Activated CD4-positive, alpha-beta memory T cell treated with anti-CD3 and anti-CD28 coated beads for 36 hours (primary cell): ENCODE measurements around the gene TFAP2A. TPM values are rescaled to one million over a fixed set of nuclear protein-coding genes. Genes with fewer than 3 reads are reported as not detected.

ENCODE experiments used
- CTCF ChIA-PET: fragments of 350-600 bp; sonication (Branson Sonifier 250); formaldehyde crosslinking; loops from one replicate; lab custom pipeline; 2021; ENCODE audit warnings: antibody characterized with exemption, inconsistent platforms; lab: Charles Lee
- POLR2A ChIA-PET: fragments of 350-600 bp; sonication (Branson Sonifier 250); formaldehyde crosslinking; loops from one replicate; lab custom pipeline; 2021; ENCODE audit warnings: antibody characterized with exemption; lab: Charles Lee
- DNase-seq: peaks from one replicate; pipeline ENCODE4 v3.0.0-alpha.2; 2020
- H3K27ac Mint-ChIP-seq: one replicate; pipeline ENCODE4 v1.8.0; 2021; ENCODE audit warnings: mixed read lengths
- H3K27me3 Mint-ChIP-seq: one replicate; pipeline ENCODE4 v1.8.0; 2021; ENCODE audit warnings: mixed read lengths
- H3K36me3 Mint-ChIP-seq: one replicate; pipeline ENCODE4 v1.8.0; 2021; ENCODE audit warnings: mixed read lengths
- H3K4me1 Mint-ChIP-seq: one replicate; pipeline ENCODE4 v1.8.0; 2021; ENCODE audit warnings: low read depth, mixed read lengths
- H3K4me3 Mint-ChIP-seq: one replicate; pipeline ENCODE4 v1.8.0; 2021; ENCODE audit warnings: mild to moderate bottlenecking, mixed read lengths
- H3K9me3 Mint-ChIP-seq: one replicate; pipeline ENCODE4 v1.8.0; 2021; ENCODE audit warnings: mixed read lengths
- intact Hi-C: fragments of 100-400 bp; cut with micrococcal nuclease; formaldehyde crosslinking; loops from one replicate; pipeline ENCODE4 v1.15.1; 2023
- total RNA-seq, 2 experiments: library from RNA; stranded (reverse); gene quantifications; one replicate each; pipeline ENCODE4 v1.2.3, GENCODE V29; 2021

The TFAP2A gene
- total RNA-seq, 2 experiments from 2014 or later = 0.21 TPM; not detected in 1

- Mint-ChIP-seq H3K27me3 (peaks cover 65% of the 10 kb centered on the region), H3K9me3 (peaks cover 4% of the 10 kb centered on the region), H3K36me3 (peaks cover 12% of the 10 kb centered on the region), H3K4me3 (no peak overlapping the region), H3K4me1 (peaks cover 8% of the 10 kb centered on the region), H3K27ac (no peak overlapping the region)
- intact Hi-C loops = loop anchor here (2.0 kb wide), 1 partner anchor 33 kb away; no protein-coding TSS in a partner anchor
- POLR2A ChIA-PET = no interaction called here
- no peak for DNase-seq
- CTCF ChIA-PET = interaction anchor here (1.0 kb wide), 1 partner anchor 32 kb away, joined by 5 read pairs; the partner anchor contains the start of gene TFAP2A
Observed at GRCh38 chr6:10383331-10384090, 31.4 kb downstream of the TFAP2A start.

GRCh38 chr6:10382728-10383330, 32.0 kb downstream of the TFAP2A start:
- CTCF ChIA-PET = interaction anchor here (1.0 kb wide), 1 partner anchor 32 kb away, joined by 5 read pairs; the partner anchor contains the start of gene TFAP2A
- Mint-ChIP-seq H3K9me3 (peaks cover 4% of the 10 kb centered on the region), H3K27ac (no peak overlapping the region), H3K4me1 (peaks cover 8% of the 10 kb centered on the region), H3K4me3 (no peak overlapping the region), H3K36me3 (peaks cover 10% of the 10 kb centered on the region), H3K27me3 (peaks cover 66% of the 10 kb centered on the region)
- intact Hi-C loops = no loop called here
- POLR2A ChIA-PET = no interaction called here
- DNase-seq = no peak

- CTCF ChIA-PET = interaction anchor here (1.0 kb wide), 1 partner anchor 33 kb away, joined by 5 read pairs; the partner anchor contains the start of gene TFAP2A
- POLR2A ChIA-PET = no interaction called here
- Mint-ChIP-seq H3K9me3 (peaks cover 4% of the 10 kb centered on the region), H3K4me3 (no peak overlapping the region), H3K27me3 (peaks cover 67% of the 10 kb centered on the region), H3K36me3 (peaks cover 10% of the 10 kb centered on the region), H3K27ac (no peak overlapping the region), H3K4me1 (peaks cover 8% of the 10 kb centered on the region)
- intact Hi-C loops = no loop called here
- no peak for DNase-seq
Observed at GRCh38 chr6:10382322-10382721, 32.6 kb downstream of the TFAP2A start.

- H3K9me3 Mint-ChIP-seq = peaks cover 4% of the 10 kb centered on the region
- H3K4me3 Mint-ChIP-seq = no peak overlapping the region
- DNase-seq = no peak
- peaks cover 65% of the 10 kb centered on the region for H3K27me3 Mint-ChIP-seq
- H3K27ac Mint-ChIP-seq = no peak overlapping the region
- CTCF ChIA-PET = no interaction called here
- H3K36me3 Mint-ChIP-seq = peaks cover 10% of the 10 kb centered on the region
- POLR2A ChIA-PET = no interaction called here
- intact Hi-C loops = no loop called here
- peaks cover 8% of the 10 kb centered on the region for H3K4me1 Mint-ChIP-seq
Observed at GRCh38 chr6:10381830-10382208, 33.1 kb downstream of the TFAP2A start.

- peaks cover 10% of the 10 kb centered on the region for H3K36me3 Mint-ChIP-seq
- POLR2A ChIA-PET = no interaction called here
- intact Hi-C loops = no loop called here
Observed at GRCh38 chr6:10381133-10381829, 33.6 kb downstream of the TFAP2A start.

GRCh38 chr6:10375391-10375969, 39.4 kb downstream of the TFAP2A start:
- H3K4me3 Mint-ChIP-seq = no peak overlapping the region
- no peaks in the 10 kb centered on the region for H3K4me1 Mint-ChIP-seq
- DNase-seq = no peak
- H3K9me3 Mint-ChIP-seq = no peaks in the 10 kb centered on the region
- H3K36me3 Mint-ChIP-seq = no peaks in the 10 kb centered on the region
- H3K27ac Mint-ChIP-seq = no peak overlapping the region
- ChIA-PET CTCF (no interaction called here), POLR2A (no interaction called here)
- intact Hi-C loops = no loop called here
- peaks cover 15% of the 10 kb centered on the region for H3K27me3 Mint-ChIP-seq

More at GRCh38 chr6:10381133-10381829, 33.6 kb downstream of the TFAP2A start:
- Mint-ChIP-seq H3K4me3 (no peak overlapping the region), H3K27ac (no peak overlapping the region), H3K9me3 (peaks cover 4% of the 10 kb centered on the region), H3K4me1 (peaks cover 8% of the 10 kb centered on the region), H3K27me3 (peaks cover 60% of the 10 kb centered on the region)
- CTCF ChIA-PET = interaction anchor here (0.6 kb wide), 1 partner anchor 49 kb away, joined by 3 read pairs; no protein-coding TSS in a partner anchor
- peak; percentile 18 for DNase-seq

GRCh38 chr6:10373642-10374359, 41.1 kb downstream of the TFAP2A start:
- intact Hi-C loops = no loop called here
- no peaks in the 10 kb centered on the region for H3K4me1 Mint-ChIP-seq
- no peak overlapping the region for H3K27ac Mint-ChIP-seq
- no peaks in the 10 kb centered on the region for H3K9me3 Mint-ChIP-seq
- ChIA-PET CTCF (no interaction called here), POLR2A (no interaction called here)
- no peak overlapping the region for H3K4me3 Mint-ChIP-seq
- H3K27me3 Mint-ChIP-seq = peaks cover 14% of the 10 kb centered on the region
- no peaks in the 10 kb centered on the region for H3K36me3 Mint-ChIP-seq
- DNase-seq = no peak

- ChIA-PET CTCF (no interaction called here), POLR2A (no interaction called here)
- H3K27me3 Mint-ChIP-seq = peaks cover 2% of the 10 kb centered on the region
- H3K9me3 Mint-ChIP-seq = no peaks in the 10 kb centered on the region
- no peaks in the 10 kb centered on the region for H3K4me1 Mint-ChIP-seq
- H3K27ac Mint-ChIP-seq = no peak overlapping the region
- H3K4me3 Mint-ChIP-seq = no peak overlapping the region
- intact Hi-C loops = no loop called here
- H3K36me3 Mint-ChIP-seq = no peaks in the 10 kb centered on the region
- DNase-seq = no peak
Observed at GRCh38 chr6:10369896-10370295, 45.0 kb downstream of the TFAP2A start.

GRCh38 chr6:10368861-10369260, 46.0 kb downstream of the TFAP2A start:
- ChIA-PET POLR2A (no interaction called here), CTCF (no interaction called here)
- H3K4me3 Mint-ChIP-seq = no peak overlapping the region
- DNase-seq = no peak
- H3K27me3 Mint-ChIP-seq = peaks cover 4% of the 10 kb centered on the region
- intact Hi-C loops = no loop called here
- H3K36me3 Mint-ChIP-seq = no peaks in the 10 kb centered on the region
- H3K27ac Mint-ChIP-seq = no peak overlapping the region
- H3K9me3 Mint-ChIP-seq = peaks cover 6% of the 10 kb centered on the region
- H3K4me1 Mint-ChIP-seq = no peaks in the 10 kb centered on the region

GRCh38 chr6:10363911-10364310, 51.0 kb downstream of the TFAP2A start:
- Mint-ChIP-seq H3K27ac (no peak overlapping the region), H3K27me3 (peaks cover 5% of the 10 kb centered on the region), H3K4me1 (no peaks in the 10 kb centered on the region), H3K36me3 (no peaks in the 10 kb centered on the region), H3K9me3 (peaks cover 6% of the 10 kb centered on the region), H3K4me3 (no peak overlapping the region)
- intact Hi-C loops = no loop called here
- ChIA-PET CTCF (no interaction called here), POLR2A (no interaction called here)
- no peak for DNase-seq

- peaks cover 6% of the 10 kb centered on the region for H3K9me3 Mint-ChIP-seq
- peaks cover 5% of the 10 kb centered on the region for H3K27me3 Mint-ChIP-seq
- CTCF ChIA-PET = no interaction called here
- POLR2A ChIA-PET = no interaction called here
- no peak overlapping the region for H3K4me3 Mint-ChIP-seq
- intact Hi-C loops = no loop called here
- no peak for DNase-seq
- H3K27ac Mint-ChIP-seq = no peak overlapping the region
- no peaks in the 10 kb centered on the region for H3K36me3 Mint-ChIP-seq
- no peaks in the 10 kb centered on the region for H3K4me1 Mint-ChIP-seq
Observed at GRCh38 chr6:10362300-10362699, 52.6 kb downstream of the TFAP2A start.
